Karpas-422 (cell line): Measurements from ENCODE around the gene BCKDHA. TPM values are rescaled to one million over a fixed set of nuclear protein-coding genes. Genes with fewer than 3 reads are reported as not detected.

ENCODE experiments used
- DNase-seq: peaks from one replicate; pipeline ENCODE4 v3.0.0-alpha.2; 2015
- H2AFZ ChIP-seq: fragments of 200-600 bp; sonication (generic); 2 replicates; pipeline ENCODE4 v1.6.1; 2014; ENCODE audit warnings: antibody characterized with exemption, low read length, mixed read lengths
- H3K27ac ChIP-seq: fragments of 200-600 bp; sonication (generic); 2 replicates; pipeline ENCODE4 v1.5.1; 2014; ENCODE audit warnings: mild to moderate bottlenecking, low read length, moderate library complexity
- H3K27me3 ChIP-seq: fragments of 200-600 bp; sonication (generic); 2 replicates; pipeline ENCODE4 v1.6.1; 2014; ENCODE audit warnings: low read length, mixed read lengths
- H3K36me3 ChIP-seq: fragments of 200-600 bp; sonication (generic); 2 replicates; pipeline ENCODE4 v1.6.1; 2014; ENCODE audit warnings: low read length, mixed read lengths; ENCODE audit not compliant: insufficient read depth
- H3K4me1 ChIP-seq: fragments of 200-600 bp; sonication (generic); 2 replicates; pipeline ENCODE4 v1.6.1; 2014; ENCODE audit warnings: mild to moderate bottlenecking, low read length, mixed read lengths
- H3K4me2 ChIP-seq: fragments of 200-600 bp; sonication (generic); 2 replicates; pipeline ENCODE4 v1.6.1; 2014; ENCODE audit warnings: low read length, low read depth, mild to moderate bottlenecking; ENCODE audit not compliant: poor library complexity, severe bottlenecking
- H3K4me3 ChIP-seq: fragments of 200-600 bp; sonication (generic); 2 replicates; pipeline ENCODE4 v1.5.1; 2014; ENCODE audit warnings: mild to moderate bottlenecking, antibody characterized with exemption, low read length, mixed read lengths
- H3K79me2 ChIP-seq: fragments of 200-600 bp; sonication (generic); 2 replicates; pipeline ENCODE4 v1.6.1; 2014; ENCODE audit warnings: mild to moderate bottlenecking, low read length, mixed read lengths
- H3K9ac ChIP-seq: fragments of 200-600 bp; sonication (generic); 2 replicates; pipeline ENCODE4 v1.6.0; 2014; ENCODE audit warnings: low read length
- H3K9me2 ChIP-seq: fragments of 200-600 bp; sonication (generic), shearing (Covaris generic); replicated peaks from 2 replicates; pipeline ENCODE4 v1.6.0; 2014; ENCODE audit warnings: mild to moderate bottlenecking, low read length, moderate library complexity; ENCODE audit not compliant: insufficient read depth
- H3K9me3 ChIP-seq: fragments of 300-700, 200-600 bp; sonication (generic); 2 replicates; pipeline ENCODE4 v1.6.1; 2014; ENCODE audit warnings: low read length, mixed read lengths
- H4K20me1 ChIP-seq: fragments of 200-600 bp; sonication (generic); 2 replicates; pipeline ENCODE4 v1.6.1; 2014; ENCODE audit warnings: mild to moderate bottlenecking, antibody characterized with exemption, low read length, low read depth; ENCODE audit not compliant: insufficient read depth
- total RNA-seq: library from RNA; depleted of rRNA; stranded (reverse); fragments of >200 nt; shearing (Covaris generic); gene quantifications from 2 replicates; pipeline ENCODE4 v1.2.3, GENCODE V29; 2014; ENCODE audit warnings: low replicate concordance

Gene BCKDHA
- total RNA-seq, 1 experiment from 2014 or later = 116 TPM

GRCh38 chr19:41411100-41411967 is 13.7 kb downstream of the BCKDHA start:
- Histone ChIP-seq H3K9me3 (no peaks in the 10 kb centered on the region), H3K79me2 (no peaks in the 10 kb centered on the region; the same call in 1 of the 2 replicates), H3K27ac (no peak overlapping the region), H3K4me3 (no peak overlapping the region), H3K9me2 (no peaks in the 10 kb centered on the region), H3K27me3 (no peaks in the 10 kb centered on the region), H3K4me2 (no peak overlapping the region), H3K9ac (no peak overlapping the region), H4K20me1 (no peaks in the 10 kb centered on the region), H3K4me1 (peaks cover 20% of the 10 kb centered on the region), H3K36me3 (no peaks in the 10 kb centered on the region), H2AFZ (no peak overlapping the region)
- DNase-seq = no peak

- no peaks in the 10 kb centered on the region for H3K36me3 ChIP-seq
- H3K4me2 ChIP-seq = no peak overlapping the region
- no peaks in the 10 kb centered on the region for H4K20me1 ChIP-seq
- no peak overlapping the region for H3K4me3 ChIP-seq
- no peaks in the 10 kb centered on the region; the same call in 1 of the 2 replicates for H3K79me2 ChIP-seq
- H3K27ac ChIP-seq = no peak overlapping the region
- no peak overlapping the region for H3K9ac ChIP-seq
- DNase-seq = no peak
- no peaks in the 10 kb centered on the region for H3K9me2 ChIP-seq
- no peaks in the 10 kb centered on the region for H3K27me3 ChIP-seq
- no peak overlapping the region for H2AFZ ChIP-seq
- H3K9me3 ChIP-seq = no peaks in the 10 kb centered on the region
- H3K4me1 ChIP-seq = peaks cover 18% of the 10 kb centered on the region
These were observed 14.3 kb downstream of the BCKDHA start for GRCh38 chr19:41411968-41412265.

GRCh38 chr19:41412953-41413352 is 15.3 kb downstream of the BCKDHA start:
- Histone ChIP-seq H2AFZ (no peak overlapping the region), H3K27ac (no peak overlapping the region), H3K4me2 (no peak overlapping the region), H3K4me1 (peaks cover 7% of the 10 kb centered on the region), H3K4me3 (no peak overlapping the region), H3K9ac (no peak overlapping the region), H3K9me3 (no peaks in the 10 kb centered on the region), H4K20me1 (no peaks in the 10 kb centered on the region), H3K9me2 (no peaks in the 10 kb centered on the region), H3K27me3 (no peaks in the 10 kb centered on the region), H3K79me2 (no peaks in the 10 kb centered on the region; the same call in 1 of the 2 replicates), H3K36me3 (no peaks in the 10 kb centered on the region)
- no peak for DNase-seq

GRCh38 chr19:41413947-41414346 is 16.3 kb downstream of the BCKDHA start:
- Histone ChIP-seq H3K36me3 (no peaks in the 10 kb centered on the region), H3K27ac (no peak overlapping the region), H3K9ac (no peak overlapping the region), H3K4me3 (no peak overlapping the region), H3K4me2 (no peak overlapping the region), H3K79me2 (no peaks in the 10 kb centered on the region; the same call in 1 of the 2 replicates), H3K9me3 (no peaks in the 10 kb centered on the region), H3K4me1 (no peaks in the 10 kb centered on the region), H3K9me2 (no peaks in the 10 kb centered on the region), H3K27me3 (no peaks in the 10 kb centered on the region), H2AFZ (no peak overlapping the region), H4K20me1 (no peaks in the 10 kb centered on the region)
- DNase-seq = no peak

GRCh38 chr19:41414461-41414860 is 16.8 kb downstream of the BCKDHA start:
- no peaks in the 10 kb centered on the region for H3K36me3 ChIP-seq
- DNase-seq = no peak
- no peak overlapping the region for H3K9ac ChIP-seq

GRCh38 chr19:41415154-41415571 is 17.5 kb downstream of the BCKDHA start:
- Histone ChIP-seq H2AFZ (no peak overlapping the region), H3K9me3 (no peaks in the 10 kb centered on the region), H3K4me1 (no peaks in the 10 kb centered on the region), H3K79me2 (no peaks in the 10 kb centered on the region), H3K4me3 (no peak overlapping the region), H3K9me2 (no peaks in the 10 kb centered on the region), H3K36me3 (no peaks in the 10 kb centered on the region), H3K27ac (no peak overlapping the region), H4K20me1 (no peaks in the 10 kb centered on the region), H3K9ac (no peak overlapping the region), H3K27me3 (no peaks in the 10 kb centered on the region), H3K4me2 (no peak overlapping the region)
- no peak for DNase-seq

More at GRCh38 chr19:41414461-41414860, 16.8 kb downstream of the BCKDHA start:
- no peaks in the 10 kb centered on the region for H3K9me2 ChIP-seq
- no peaks in the 10 kb centered on the region for H3K27me3 ChIP-seq
- no peaks in the 10 kb centered on the region for H3K9me3 ChIP-seq
- no peak overlapping the region for H3K4me3 ChIP-seq
- H3K79me2 ChIP-seq = no peaks in the 10 kb centered on the region; the same call in 1 of the 2 replicates
- no peaks in the 10 kb centered on the region for H4K20me1 ChIP-seq
- H3K4me2 ChIP-seq = no peak overlapping the region
- no peaks in the 10 kb centered on the region for H3K4me1 ChIP-seq
- H3K27ac ChIP-seq = no peak overlapping the region
- H2AFZ ChIP-seq = no peak overlapping the region

- no peak overlapping the region for H3K9ac ChIP-seq
- H3K4me2 ChIP-seq = no peak overlapping the region
- no peak for DNase-seq
- no peak overlapping the region for H2AFZ ChIP-seq
- H3K9me2 ChIP-seq = no peaks in the 10 kb centered on the region
- H3K27me3 ChIP-seq = no peaks in the 10 kb centered on the region
- H3K4me3 ChIP-seq = no peak overlapping the region
- H3K9me3 ChIP-seq = no peaks in the 10 kb centered on the region
- H3K27ac ChIP-seq = no peak overlapping the region
- H3K79me2 ChIP-seq = no peaks in the 10 kb centered on the region
- no peaks in the 10 kb centered on the region for H4K20me1 ChIP-seq
- no peaks in the 10 kb centered on the region for H3K4me1 ChIP-seq
- no peaks in the 10 kb centered on the region for H3K36me3 ChIP-seq
These were observed 18.6 kb downstream of the BCKDHA start for GRCh38 chr19:41416194-41416674.

- no peak overlapping the region for H3K27ac ChIP-seq
- H4K20me1 ChIP-seq = no peaks in the 10 kb centered on the region
- DNase-seq = peak; percentile 39
- no peaks in the 10 kb centered on the region for H3K79me2 ChIP-seq
- no peaks in the 10 kb centered on the region for H3K9me3 ChIP-seq
- H2AFZ ChIP-seq = no peak overlapping the region
- H3K9me2 ChIP-seq = no peaks in the 10 kb centered on the region
- no peak overlapping the region for H3K4me2 ChIP-seq
- no peaks in the 10 kb centered on the region for H3K36me3 ChIP-seq
- H3K4me1 ChIP-seq = no peaks in the 10 kb centered on the region
- no peak overlapping the region for H3K4me3 ChIP-seq
- H3K27me3 ChIP-seq = no peaks in the 10 kb centered on the region
- H3K9ac ChIP-seq = no peak overlapping the region
These were observed 22.7 kb downstream of the BCKDHA start for GRCh38 chr19:41420101-41420880.
